Measurements from ENCODE around the gene SUN3. TPM values are rescaled to one million over a fixed set of nuclear protein-coding genes. Genes with fewer than 3 reads are reported as not detected.

Gene SUN3
- total RNA-seq, 4 donors from 2014 or later = not detected

GRCh38 chr7:48063985-48064384 lies 35.1 kb upstream of the SUN3 start:
- Histone ChIP-seq H3K27me3 (no peaks in the 10 kb centered on the region), H3K9me3 (no peaks in the 10 kb centered on the region), H3K36me3 (no peaks in the 10 kb centered on the region), H3K27ac (no peak overlapping the region), H3K4me1 (no peaks in the 10 kb centered on the region), H3K4me3 (no peak overlapping the region)
- DNase-seq (ENCODE audit: low spot score in 2 of 2) = no peak
- TF ChIP-seq POLR2A (IDR thresholded peaks at IDR 0.05) = no peak
- no peak for TF ChIP-seq EP300 (IDR thresholded peaks at IDR 0.05)
- TF ChIP-seq, protein P1, sequence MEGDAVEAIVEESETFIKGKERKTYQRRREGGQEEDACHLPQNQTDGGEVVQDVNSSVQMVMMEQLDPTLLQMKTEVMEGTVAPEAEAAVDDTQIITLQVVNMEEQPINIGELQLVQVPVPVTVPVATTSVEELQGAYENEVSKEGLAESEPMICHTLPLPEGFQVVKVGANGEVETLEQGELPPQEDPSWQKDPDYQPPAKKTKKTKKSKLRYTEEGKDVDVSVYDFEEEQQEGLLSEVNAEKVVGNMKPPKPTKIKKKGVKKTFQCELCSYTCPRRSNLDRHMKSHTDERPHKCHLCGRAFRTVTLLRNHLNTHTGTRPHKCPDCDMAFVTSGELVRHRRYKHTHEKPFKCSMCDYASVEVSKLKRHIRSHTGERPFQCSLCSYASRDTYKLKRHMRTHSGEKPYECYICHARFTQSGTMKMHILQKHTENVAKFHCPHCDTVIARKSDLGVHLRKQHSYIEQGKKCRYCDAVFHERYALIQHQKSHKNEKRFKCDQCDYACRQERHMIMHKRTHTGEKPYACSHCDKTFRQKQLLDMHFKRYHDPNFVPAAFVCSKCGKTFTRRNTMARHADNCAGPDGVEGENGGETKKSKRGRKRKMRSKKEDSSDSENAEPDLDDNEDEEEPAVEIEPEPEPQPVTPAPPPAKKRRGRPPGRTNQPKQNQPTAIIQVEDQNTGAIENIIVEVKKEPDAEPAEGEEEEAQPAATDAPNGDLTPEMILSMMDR (IDR thresholded peaks at IDR 0.05) = no peak
- WGBS, 2 donors = 87 to 98% methylated on average over 1 of the region's 1 CpG

DNA sequence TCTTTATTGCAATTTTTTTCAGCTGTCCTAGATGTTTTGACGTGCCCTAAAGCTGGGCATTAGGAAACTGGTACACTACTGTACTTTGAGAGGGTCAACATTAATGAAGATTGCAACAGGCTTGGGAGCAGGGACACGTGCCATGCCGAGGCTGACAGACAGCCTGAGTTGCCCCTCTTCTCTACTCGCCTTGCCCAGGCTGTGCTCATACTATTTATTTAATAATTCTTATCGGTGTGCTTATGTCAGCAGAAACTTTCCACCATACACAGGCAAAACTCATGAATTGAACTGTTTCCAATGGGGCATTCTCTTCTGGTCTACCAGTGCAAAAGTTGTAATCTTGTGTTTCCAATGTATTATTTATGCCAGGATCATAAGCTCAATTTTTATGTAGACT lies 30.8 kb upstream of the SUN3 start:
- DNase-seq (ENCODE audit: low spot score in 2 of 2) = no peak
- TF ChIP-seq EP300 (IDR thresholded peaks at IDR 0.05) (no peak), POLR2A (IDR thresholded peaks at IDR 0.05) (no peak)
- TF ChIP-seq, protein P1 (IDR thresholded peaks at IDR 0.05) = no peak
- Histone ChIP-seq H3K27me3 (no peaks in the 10 kb centered on the region), H3K9me3 (peaks cover 0 to 18% (median 0%) of the 10 kb centered on the region in 4 donors), H3K4me3 (no peak overlapping the region), H3K36me3 (no peaks in the 10 kb centered on the region), H3K27ac (no peak overlapping the region), H3K4me1 (no peaks in the 10 kb centered on the region)
- WGBS, 2 donors = 76 to 81% methylated on average over 5 of the region's 5 CpGs

- 83 to 86% methylated on average over 2 of the region's 2 CpGs for WGBS, 2 donors
- TF ChIP-seq, protein P1 (IDR thresholded peaks at IDR 0.05) = no peak
- TF ChIP-seq POLR2A (IDR thresholded peaks at IDR 0.05) = no peak
- no peak for TF ChIP-seq EP300 (IDR thresholded peaks at IDR 0.05)
Observed at GRCh38 chr7:48058990-48059389, 30.1 kb upstream of the SUN3 start.

DNA sequence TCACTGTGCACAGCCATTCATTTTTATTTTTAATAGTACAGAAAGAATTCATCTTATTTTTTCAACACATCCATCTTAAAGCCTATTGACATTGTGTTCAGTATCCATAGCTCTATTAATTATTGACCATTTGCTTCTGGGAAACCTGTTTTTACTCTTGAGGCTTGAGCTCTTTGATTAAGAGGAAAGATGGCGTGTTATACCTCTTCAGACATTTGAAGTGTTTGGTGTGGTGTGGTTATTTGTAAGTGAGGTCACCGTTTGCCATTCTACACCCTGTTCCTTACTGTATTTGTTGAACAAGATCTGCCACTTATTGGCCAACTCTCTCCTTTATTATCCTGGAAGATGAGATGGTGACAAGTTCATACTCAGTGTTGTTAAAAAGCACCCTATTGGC lies 24.8 kb upstream of the SUN3 start:
- Histone ChIP-seq H3K4me3 (no peak overlapping the region), H3K9me3 (peaks cover 0 to 18% (median 0%) of the 10 kb centered on the region in 4 donors), H3K27ac (no peak overlapping the region), H3K4me1 (no peaks in the 10 kb centered on the region), H3K27me3 (no peaks in the 10 kb centered on the region), H3K36me3 (no peaks in the 10 kb centered on the region)
- DNase-seq (ENCODE audit: low spot score in 2 of 2) = no peak
- 88 to 93% methylated on average over 2 of the region's 2 CpGs for WGBS, 2 donors
- TF ChIP-seq, protein P1 (IDR thresholded peaks at IDR 0.05) = no peak
- no peak for TF ChIP-seq POLR2A (IDR thresholded peaks at IDR 0.05)
- TF ChIP-seq EP300 (IDR thresholded peaks at IDR 0.05) = no peak

More at GRCh38 chr7:48058990-48059389, 30.1 kb upstream of the SUN3 start:
- Histone ChIP-seq H3K9me3 (peaks cover 0 to 18% (median 0%) of the 10 kb centered on the region in 4 donors), H3K27me3 (no peaks in the 10 kb centered on the region), H3K4me3 (no peak overlapping the region), H3K27ac (no peak overlapping the region), H3K4me1 (no peaks in the 10 kb centered on the region), H3K36me3 (no peaks in the 10 kb centered on the region)
- no peak for DNase-seq (ENCODE audit: low spot score in 2 of 2)

DNA sequence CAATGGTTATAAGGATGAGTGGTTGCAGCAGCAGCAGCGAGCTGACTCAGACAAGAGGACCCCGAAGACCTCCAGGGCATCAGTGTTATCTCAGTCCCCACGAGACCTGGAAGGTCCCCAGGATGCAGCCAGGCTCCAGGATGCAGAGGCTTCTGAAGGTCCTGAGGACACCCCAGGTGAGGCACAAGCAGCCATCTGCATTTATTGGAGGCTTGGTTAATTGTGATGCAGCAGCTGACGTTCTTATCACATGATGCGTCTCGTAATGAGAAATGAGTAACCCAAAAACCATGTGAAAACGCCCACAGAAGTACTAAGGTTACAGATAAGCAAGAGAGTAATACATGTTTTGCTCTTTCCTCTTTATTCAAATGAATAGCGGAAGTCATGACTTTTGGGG lies 23.8 kb upstream of the SUN3 start:
- Histone ChIP-seq H3K4me3 (no peak overlapping the region), H3K27me3 (no peaks in the 10 kb centered on the region), H3K27ac (no peak overlapping the region), H3K9me3 (peaks cover 0 to 12% (median 0%) of the 10 kb centered on the region in 4 donors), H3K4me1 (no peaks in the 10 kb centered on the region), H3K36me3 (no peaks in the 10 kb centered on the region)
- WGBS, 2 donors = 67 to 73% methylated on average over 8 of the region's 8 CpGs
- TF ChIP-seq, protein P1 (IDR thresholded peaks at IDR 0.05) = no peak
- no peak for TF ChIP-seq EP300 (IDR thresholded peaks at IDR 0.05)
- no peak for DNase-seq (ENCODE audit: low spot score in 2 of 2)

Measured in tibial nerve (tissue), 4 donors.